Endometrium (tissue), 2 donors: Measurements from ENCODE around the gene DPYD.
A peak's percentile ranks its signal among the peaks of the same experiment; 100 is the strongest.

Experiments used
- FAIRE-seq: peaks from 2 replicates; lab custom pipeline; 2012; peaks lifted over from hg19 to GRCh38; lab: Jason Lieb, UNC
- donor health status: control.
- donor health status: control.

Gene DPYD

DNA sequence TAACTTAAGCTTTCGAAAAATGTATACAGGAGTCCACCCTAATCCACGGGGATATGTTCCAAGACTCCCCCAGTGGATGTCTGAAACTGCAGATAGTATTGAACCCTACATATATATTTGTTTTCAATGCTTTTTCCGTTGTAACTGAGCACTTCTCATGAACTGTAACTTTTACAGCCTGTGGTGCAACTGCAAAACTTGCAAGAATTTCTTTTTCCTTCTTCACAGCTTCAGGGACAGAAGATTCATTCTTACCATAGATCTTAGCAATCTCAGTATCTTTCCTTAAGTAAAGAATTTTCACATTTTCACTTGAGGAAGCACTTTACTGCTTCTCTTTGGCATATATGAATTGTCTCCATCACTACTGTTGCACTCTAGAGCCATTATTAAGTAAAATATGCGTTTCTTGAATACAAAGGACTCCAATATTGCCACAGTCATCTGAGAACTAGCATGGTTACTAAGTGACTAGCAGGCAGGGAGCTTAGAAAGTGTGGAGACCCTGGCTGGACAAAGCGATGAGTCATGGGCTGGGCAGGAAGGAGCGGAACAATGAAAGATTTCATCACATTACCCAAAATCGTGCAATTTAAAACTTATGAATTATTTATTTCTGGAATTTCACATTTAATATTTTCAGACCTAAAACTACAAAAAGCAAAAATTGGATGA, 14.1 kb downstream of the DPYD start:
- no peak for FAIRE-seq

DNA sequence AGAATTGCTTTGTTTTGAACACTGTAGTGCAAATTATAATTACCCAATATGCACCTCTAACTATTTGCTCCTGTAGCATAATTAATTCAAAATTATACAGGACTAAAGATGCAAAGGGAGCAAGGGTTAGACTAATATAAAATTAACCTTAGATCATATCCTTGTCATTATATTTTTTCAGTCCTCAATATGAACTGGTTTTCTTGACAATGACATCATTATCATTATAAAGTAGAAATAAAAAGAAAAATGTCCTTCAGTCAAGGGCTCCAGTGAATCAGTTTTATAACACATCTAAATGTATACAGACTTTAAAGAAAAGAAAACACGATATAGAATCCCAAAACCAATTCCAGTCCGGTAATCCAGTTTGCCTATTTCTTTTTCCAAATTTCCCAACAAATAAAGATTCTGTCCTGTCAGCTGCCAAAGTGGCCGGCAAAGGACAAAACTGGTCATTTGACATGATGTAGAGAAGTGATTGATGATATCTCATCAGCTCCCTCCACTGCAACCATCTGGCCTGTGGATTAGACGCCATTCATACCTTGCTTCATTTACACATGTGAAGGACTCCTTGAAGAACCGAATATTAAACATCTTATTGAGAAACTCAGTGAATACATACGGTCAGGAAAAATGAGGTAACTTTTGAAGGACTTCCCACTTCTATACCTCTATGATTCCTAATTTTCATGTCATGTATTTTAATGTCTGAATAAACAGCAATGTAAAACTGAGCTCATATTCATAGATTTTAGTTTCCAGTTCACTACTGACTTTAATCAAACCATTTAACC, 15.5 kb downstream of the DPYD start:
- FAIRE-seq = no peak

DNA sequence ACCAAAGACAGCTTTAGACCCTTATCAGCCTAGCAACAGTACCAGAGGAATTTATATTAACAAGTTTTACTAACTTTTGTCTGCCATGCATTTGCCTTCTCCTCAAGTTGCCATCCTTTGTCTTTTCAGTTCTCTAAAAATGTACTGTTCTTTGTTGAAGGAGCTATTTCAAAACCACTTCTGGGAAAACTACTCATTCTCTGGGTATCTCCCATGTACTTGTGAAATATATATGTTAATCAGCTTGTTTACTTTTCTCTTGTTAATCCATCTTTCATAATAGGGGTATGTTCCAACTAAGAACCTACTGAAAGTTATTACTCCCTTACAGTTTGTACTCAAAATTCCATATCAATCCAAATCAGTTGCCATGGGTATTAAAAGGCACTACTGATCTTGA, 16.3 kb downstream of the DPYD start:
- no peak for FAIRE-seq

DNA sequence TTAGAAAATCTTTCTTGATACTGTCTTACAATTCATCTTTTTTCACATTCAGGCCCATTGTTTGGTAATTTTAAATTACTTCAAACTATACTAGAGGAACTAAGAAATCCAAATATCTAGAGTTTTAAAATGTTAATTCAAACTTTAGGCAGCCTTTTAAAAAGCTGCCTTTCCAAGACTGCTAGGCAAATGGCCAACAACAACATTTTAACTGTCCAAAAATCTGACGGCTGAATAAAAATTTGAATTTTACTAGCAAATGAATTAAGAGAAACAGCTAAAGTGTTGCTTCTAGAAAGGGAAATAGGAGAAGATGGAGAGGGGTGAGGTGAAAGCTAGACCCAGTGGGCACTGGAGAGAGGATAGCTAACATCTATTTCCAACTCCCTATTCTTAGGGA, 17.2 kb downstream of the DPYD start:
- FAIRE-seq = no peak

DNA sequence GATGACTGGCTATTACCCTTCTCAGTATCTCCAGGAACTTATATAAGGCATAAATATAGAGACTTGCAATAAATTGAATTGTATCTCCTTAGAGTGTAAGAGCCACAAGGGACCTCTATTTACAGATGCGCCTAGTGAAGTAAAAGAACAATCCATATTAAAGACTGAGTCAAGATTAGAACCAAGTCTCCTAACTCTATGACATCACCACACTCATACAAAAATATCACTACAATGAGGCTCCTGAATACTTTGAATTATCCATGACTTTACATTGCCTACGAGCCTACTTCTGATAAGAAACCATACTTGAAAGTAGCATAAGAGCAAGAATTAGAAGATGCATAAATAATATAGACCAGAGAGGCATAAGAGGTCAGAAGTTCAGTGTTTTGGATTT, 18.8 kb downstream of the DPYD start:
- FAIRE-seq = no peak

DNA sequence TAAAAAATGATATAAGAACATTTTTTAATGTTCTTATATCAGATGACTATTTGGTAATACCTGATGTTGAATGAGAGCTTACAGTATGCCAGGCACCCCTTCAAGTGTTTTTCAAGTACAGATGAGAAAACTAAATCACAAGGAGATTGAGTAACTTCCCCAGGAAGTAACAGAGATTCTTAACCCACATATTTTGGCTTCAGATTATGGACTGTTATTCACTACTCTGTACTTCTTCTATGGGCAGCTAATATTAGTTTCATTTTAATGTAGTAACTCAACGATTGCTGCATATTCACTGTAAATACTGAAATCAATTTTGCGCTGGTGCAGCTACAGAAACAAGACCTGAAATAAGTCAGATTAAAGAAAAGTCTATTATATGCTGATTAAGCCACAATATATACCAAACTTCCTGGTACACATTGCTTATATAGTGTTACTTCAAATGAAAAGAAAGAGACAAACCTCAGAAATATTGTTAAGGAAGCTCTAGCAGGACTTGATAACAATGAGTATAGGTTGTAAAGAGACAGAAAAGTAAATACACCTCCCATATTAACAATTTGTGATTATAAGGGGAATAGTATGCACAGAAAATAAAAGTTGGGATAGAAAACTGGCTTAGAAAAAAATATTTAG, 19.7 kb downstream of the DPYD start:
- FAIRE-seq = no peak

DNA sequence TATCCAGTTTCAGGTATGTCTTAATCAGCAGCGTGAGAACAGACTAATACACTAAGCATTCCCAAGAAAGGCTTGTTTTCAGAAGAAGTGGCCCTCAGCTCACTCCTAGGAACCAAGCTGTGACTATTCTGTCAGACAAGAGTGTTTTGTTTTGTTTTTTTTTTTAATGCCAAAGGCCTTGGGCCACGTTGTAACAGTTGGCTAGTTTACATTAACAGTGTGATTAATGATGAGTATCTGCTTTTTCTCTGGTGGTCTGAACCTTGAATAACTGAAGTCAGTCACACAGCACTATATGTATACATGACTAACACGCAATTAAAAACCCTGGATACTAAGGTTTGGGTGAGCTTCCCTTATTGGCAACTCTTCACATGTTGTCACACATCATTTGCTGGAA, 21.9 kb downstream of the DPYD start:
- FAIRE-seq = no peak

DNA sequence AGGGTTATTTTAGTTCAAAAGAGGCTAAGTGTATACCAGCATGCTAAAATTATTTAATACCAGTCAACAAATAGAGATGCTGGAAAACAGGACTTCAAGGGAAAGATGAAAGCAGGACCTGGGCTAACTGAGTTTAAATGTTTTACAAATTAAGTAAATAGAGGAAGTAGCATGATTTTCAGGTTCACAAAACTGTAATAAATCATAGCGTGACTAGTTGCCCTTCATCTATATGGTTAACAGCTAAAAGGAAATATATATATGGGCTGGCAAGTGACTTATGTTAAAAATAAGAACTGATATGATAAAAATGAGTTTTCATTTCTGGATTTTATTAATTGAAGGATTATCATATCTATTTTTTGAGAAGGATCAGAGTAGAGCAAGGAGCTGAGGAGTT, 25.6 kb downstream of the DPYD start:
- no peak for FAIRE-seq

DNA sequence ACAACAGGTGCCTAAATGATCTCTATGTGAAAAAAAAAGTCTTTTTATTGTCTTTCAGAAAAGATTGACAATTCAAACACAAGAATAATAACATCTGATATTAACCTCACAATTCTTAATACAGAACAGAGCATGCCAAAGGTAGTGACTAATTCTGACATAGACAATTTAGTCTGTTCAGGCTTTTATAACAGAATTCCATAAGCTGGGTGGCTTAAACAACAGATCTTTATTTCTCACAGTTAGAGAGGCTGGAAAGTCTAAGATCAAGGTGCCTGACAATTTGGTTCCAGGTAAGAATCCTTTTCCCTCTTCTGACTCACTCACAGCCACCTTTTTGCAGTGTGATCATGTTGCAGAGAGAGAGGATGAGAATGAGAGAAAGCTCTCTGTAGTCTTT, 27.0 kb downstream of the DPYD start:
- no peak for FAIRE-seq

DNA sequence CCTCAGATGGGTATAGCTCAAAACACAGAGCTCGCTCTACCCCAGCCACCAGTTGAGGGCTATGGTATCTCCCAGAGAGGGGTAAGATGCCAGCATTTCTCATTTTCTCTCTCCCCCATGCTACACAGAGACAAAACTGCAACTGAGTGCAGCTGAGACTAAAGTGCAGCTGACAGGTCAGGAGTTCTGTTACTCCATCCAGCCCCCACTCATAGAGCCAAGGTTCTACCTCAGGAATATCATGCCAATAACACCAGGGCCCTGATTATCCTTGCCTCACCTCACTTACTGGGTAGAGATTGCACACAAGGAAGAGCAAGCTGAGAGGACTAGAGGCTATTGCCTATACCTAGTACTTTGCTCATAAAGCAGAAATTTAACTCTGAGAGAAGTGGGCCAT, 34.6 kb downstream of the DPYD start:
- no peak for FAIRE-seq

DNA sequence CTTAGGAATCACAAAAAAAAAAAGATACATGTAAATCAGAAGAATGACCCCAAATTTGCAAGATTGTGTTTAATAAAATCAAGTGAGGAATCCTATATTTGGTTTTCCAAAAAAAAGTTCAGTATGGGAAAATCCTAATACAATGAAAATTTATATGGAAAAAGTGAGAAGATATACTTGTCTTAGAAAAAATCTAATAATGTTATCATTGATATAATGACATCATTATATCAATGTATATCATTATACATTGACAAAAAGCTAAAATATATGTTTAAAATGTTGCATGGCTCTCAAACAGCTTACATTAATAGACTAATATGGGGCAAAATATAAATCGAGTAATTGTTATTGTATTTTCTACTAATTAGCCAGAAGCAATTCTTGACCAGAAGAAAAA, 37.0 kb downstream of the DPYD start:
- FAIRE-seq = no peak

DNA sequence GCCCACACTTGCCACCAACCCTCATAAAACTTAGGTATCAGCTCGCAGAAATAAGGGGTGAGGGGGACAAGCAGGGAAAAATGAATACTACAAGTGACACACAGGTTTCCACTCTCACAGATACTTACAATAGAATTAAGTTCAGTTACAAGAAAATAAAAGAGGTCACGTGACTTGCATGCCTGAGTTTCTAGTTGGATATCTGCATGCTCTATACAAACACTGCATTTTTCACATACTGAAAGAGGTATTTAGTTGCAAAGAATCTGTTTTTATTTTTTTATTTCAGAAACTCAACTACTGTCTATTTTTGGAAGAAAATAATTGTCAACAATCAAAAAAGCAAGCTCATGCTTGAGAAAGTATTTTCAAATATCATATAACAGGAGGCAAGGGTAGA, 43.5 kb downstream of the DPYD start:
- no peak for FAIRE-seq

DNA sequence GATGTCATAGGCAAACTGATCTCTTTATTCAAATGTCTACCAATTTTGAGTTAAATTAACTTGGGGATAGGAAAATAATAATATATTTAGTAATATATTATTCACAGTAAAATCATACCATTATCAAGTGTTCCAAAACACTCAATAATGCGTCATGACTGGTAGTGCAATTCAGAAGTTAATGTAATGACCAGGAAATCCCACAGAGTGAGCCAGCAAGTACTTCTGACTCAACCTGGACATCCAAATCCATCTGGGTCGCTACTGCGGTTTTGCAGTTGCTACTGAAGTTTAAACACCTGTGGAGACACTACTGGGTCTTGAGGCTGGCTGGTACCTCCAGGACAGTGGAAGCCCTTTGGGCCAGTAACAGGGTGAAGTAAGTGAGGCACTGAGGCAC, 44.8 kb downstream of the DPYD start:
- FAIRE-seq = no peak

DNA sequence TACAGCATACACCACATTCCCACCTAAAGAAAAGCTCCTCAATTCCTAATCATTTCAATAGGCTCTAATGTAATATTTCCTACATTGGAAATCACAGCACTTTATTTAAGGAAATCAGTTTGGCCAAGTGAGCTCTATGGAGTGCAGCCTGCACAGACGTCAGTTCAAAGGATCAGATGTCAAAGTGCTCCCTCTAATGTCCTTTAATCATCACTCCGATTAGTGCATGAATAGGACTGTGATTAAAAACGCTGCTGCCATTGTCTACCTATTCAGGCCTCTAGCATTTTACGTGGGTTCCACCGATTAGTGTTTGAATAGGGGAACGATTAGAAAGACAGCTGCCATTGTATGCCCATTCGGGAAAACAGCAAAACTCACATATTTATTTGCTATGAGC, 50.2 kb downstream of the DPYD start:
- FAIRE-seq = no peak

DNA sequence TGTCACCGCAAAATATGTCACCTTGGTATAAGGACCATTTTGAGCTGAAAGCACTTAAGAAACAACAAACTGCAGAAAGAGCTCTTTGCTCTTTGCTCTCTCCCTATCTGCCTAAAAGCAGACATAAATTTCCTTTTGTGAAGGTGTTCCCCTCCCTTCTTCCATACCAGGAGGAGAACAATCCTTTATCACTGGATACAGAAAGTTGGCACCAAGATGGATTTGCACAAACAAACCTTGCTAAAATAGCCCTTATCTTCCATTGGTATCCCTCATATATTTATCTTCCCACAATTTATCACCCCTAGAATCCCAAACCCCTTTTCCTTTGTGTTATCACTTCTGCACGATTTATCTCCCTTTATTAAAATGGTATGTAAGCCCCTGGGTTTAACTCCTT, 51.4 kb downstream of the DPYD start:
- FAIRE-seq = no peak

DNA sequence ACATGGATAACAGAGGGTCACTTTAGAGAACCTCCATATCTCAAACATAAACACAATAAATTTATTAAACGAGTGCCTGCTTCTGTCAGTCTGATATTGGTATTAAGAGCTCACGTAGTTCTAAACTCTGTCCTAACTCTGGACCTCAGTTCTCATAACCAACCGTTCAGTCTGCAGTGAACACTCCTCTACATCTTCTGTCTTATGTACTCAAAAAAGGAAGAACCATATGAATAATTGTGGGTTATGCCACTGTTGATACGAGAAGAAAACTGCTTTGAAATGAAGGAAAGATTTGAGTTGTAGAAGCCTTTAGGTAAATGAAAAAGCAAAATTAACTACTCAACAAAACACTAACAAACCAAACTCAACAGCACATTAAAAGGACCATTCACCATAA, 53.7 kb downstream of the DPYD start:
- no peak for FAIRE-seq

DNA sequence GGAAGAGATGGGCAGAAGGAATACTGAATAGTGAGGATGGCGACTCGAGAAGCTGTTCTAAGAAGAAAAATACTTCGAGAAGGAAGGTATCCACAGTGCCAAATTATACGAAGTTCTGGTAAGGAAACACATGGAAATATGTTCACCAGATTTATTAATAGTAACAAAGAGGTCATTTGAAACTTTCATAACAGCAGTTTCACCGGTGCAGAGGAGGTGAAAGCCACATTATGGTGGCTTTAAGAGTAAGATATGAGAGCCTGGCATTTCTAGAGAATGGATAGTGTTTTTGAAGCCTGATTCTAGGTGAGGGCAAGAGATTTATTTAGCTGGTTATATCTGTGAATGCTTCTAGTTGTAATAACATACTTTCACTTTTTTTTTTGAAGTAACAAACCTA, 56.2 kb downstream of the DPYD start:
- FAIRE-seq = no peak

DNA sequence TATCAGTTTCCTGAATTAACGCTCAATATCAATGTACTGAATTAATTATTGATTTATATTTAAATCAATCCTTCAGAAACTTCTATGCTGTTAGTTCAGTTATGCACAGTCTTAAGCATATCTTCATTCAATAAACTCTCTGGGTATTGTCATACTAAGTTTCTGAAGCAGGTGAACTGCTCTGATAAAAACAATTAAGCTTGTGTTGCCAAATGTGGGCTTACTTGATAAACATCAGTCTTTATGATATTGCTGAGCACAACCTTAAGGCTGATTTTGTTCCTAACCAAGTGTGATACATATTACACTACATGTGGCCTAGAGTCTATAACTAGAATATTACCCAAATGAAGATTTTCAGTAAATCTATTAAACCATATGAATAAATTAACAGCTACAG, 67.6 kb downstream of the DPYD start:
- no peak for FAIRE-seq

DNA sequence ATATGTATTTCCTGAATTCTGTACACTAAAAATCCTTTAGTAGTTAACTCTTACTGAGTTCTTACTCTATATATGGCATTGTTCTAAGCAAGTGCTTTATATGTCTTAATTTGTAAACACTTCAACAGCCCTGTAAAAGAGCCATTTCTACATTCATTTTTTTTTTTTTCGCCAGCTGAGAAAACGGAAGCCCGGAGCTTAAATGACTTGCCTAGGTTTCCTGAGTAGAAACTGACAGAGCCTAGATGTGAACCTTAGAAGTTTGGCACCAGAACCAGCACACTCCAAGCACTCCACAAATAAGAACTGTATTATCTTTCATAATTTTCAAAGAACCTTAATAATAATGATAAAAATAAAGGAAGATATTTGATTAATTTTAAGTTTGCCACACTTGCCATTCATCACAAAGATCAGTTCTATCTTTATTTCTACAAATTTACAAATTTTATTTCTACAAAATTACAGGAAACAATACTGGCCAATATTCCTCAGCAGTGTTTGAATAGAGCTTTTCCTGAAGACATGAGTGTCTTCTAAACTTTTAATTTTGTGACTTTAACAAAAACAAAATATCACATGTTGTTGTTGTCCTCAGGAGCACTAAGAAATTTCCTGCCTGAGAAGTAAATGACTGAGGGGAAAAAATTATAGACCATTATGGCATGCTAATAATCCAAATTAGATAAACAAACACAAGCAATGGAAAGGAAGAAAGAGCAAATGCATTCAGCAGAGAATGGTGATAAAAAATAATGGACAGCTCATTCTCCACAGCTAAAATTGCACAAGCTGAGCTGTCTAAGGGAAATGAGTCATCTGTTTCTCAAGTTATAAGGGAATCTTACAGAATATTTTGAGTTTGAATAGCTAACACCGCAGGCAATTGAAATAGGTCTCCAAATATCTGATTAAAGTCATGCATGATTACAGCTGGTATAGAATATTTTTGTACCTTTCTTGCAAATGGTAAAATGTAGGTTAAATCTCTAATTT, 71.2 kb downstream of the DPYD start:
- peak; percentile 39 for FAIRE-seq

DNA sequence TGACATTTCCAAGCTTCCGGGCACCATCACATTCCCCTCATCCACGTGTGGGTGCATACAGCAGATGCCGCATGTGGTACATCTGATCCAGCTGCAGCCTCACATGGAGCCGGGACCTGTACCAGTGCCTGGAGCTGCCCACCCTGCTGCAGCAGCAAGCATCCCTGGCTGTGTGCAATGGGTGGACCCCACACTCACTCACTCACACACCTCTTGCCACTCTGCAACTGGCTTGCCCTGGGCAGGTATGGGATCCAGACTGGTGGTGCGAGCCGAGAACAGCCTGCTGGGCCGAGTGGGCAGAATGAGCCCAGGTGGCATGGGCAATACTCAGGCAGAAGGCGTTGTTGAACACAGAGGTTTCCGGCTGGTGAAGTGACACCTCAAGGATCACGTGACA, 75.0 kb downstream of the DPYD start:
- no peak for FAIRE-seq

DNA sequence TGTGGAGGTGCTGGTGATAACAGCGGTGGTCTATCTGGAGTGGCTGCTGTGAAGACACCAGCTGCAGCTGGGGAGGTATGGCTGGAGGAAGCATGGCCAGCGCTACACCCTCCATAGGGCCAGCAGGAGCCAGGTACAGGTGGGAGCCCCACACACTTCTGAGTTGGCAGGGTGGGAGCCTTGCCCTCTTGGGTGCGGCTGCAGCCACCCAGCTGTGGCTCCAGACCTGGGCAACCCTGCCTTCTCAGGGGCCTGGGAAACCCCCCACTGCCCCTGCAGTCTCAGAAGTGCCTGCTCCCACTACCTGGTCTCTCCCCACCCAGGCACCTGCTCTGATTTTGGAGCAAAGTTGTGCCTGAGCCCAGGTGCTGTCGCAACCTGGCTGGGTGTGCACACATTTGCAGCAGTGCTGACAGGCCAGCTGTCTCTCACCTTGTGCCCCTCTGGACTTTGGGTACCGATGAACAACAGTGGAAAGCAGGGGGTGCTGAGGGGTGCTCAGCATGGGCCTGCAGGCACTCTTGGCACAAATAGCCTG, 76.2 kb downstream of the DPYD start:
- no peak for FAIRE-seq

DNA sequence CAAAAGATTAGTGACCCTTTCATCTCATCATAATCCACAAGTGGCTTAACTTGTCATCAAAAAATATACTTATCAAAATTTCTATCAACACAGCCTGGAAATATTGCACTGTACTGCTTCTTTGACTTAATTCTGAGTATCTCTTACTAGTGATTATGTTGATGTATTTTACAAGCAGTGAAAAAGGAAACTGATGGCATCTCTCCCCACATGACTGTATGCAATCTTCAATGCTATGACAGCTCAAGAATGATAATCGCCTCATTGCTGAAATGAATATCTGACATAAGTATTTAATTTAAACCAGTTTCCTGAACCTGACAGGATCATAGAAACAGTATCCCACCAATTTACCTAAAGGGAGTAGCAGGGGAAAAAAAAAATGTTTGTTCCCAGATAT, 79.5 kb downstream of the DPYD start:
- FAIRE-seq = no peak
